ENCODE results near the gene PLAC1.

Gene PLAC1

GRCh38 chrX:134645936-134646543 is 12.2 kb downstream of the PLAC1 start:
- no peak for TF ChIP-seq CTCF (IDR thresholded peaks at IDR 0.05)
- no peak for DNase-seq
- no peaks in the 10 kb centered on the region for H3K36me3 Mint-ChIP-seq (ENCODE audit: low read depth)
- peaks cover 49% of the 10 kb centered on the region for H3K9me3 Mint-ChIP-seq
- no peak overlapping the region for H3K4me3 Mint-ChIP-seq
- peaks cover 12% of the 10 kb centered on the region for H3K27me3 Mint-ChIP-seq (ENCODE audit: low read depth, poor library complexity)
- no peak overlapping the region for H3K27ac Mint-ChIP-seq
- peaks cover 71% of the 10 kb centered on the region for H3K4me1 Mint-ChIP-seq

GRCh38 chrX:134642386-134642785 is 15.9 kb downstream of the PLAC1 start:
- Mint-ChIP-seq H3K4me3 (peak overlapping the region; percentile 44), H3K27ac (peak overlapping the region; percentile 41), H3K27me3 (ENCODE audit: low read depth, poor library complexity) (peaks cover 11% of the 10 kb centered on the region), H3K4me1 (peaks cover 57% of the 10 kb centered on the region), H3K9me3 (peaks cover 39% of the 10 kb centered on the region), H3K36me3 (ENCODE audit: low read depth) (no peaks in the 10 kb centered on the region)
- no peak for DNase-seq
- no peak for TF ChIP-seq CTCF (IDR thresholded peaks at IDR 0.05)

- DNase-seq, result no peak
- H3K27me3 Mint-ChIP-seq (ENCODE audit: low read depth, poor library complexity), result peaks cover 7% of the 10 kb centered on the region
- peaks cover 56% of the 10 kb centered on the region for H3K4me1 Mint-ChIP-seq
- H3K36me3 Mint-ChIP-seq (ENCODE audit: low read depth), result no peaks in the 10 kb centered on the region
- no peak overlapping the region for H3K27ac Mint-ChIP-seq
- TF ChIP-seq CTCF (IDR thresholded peaks at IDR 0.05), result no peak
- H3K9me3 Mint-ChIP-seq, result peaks cover 36% of the 10 kb centered on the region
- no peak overlapping the region for H3K4me3 Mint-ChIP-seq
These were observed 16.9 kb downstream of the PLAC1 start for GRCh38 chrX:134641346-134641745.

- Mint-ChIP-seq H3K9me3 (peaks cover 34% of the 10 kb centered on the region), H3K27ac (no peak overlapping the region), H3K36me3 (ENCODE audit: low read depth) (no peaks in the 10 kb centered on the region), H3K4me1 (peaks cover 57% of the 10 kb centered on the region), H3K4me3 (no peak overlapping the region), H3K27me3 (ENCODE audit: low read depth, poor library complexity) (peaks cover 7% of the 10 kb centered on the region)
- TF ChIP-seq CTCF (IDR thresholded peaks at IDR 0.05), result no peak
- no peak for DNase-seq
These were observed 17.4 kb downstream of the PLAC1 start for GRCh38 chrX:134640914-134641313.

GRCh38 chrX:134636851-134637250 is 21.4 kb downstream of the PLAC1 start:
- H3K4me3 Mint-ChIP-seq, result no peak overlapping the region
- no peaks in the 10 kb centered on the region for H3K36me3 Mint-ChIP-seq (ENCODE audit: low read depth)
- peaks cover 47% of the 10 kb centered on the region for H3K4me1 Mint-ChIP-seq
- peaks cover 11% of the 10 kb centered on the region for H3K27me3 Mint-ChIP-seq (ENCODE audit: low read depth, poor library complexity)
- H3K27ac Mint-ChIP-seq, result peak overlapping the region; percentile 68
- no peak for TF ChIP-seq CTCF (IDR thresholded peaks at IDR 0.05)
- no peak for DNase-seq
- peaks cover 43% of the 10 kb centered on the region for H3K9me3 Mint-ChIP-seq

- no peak for TF ChIP-seq CTCF (IDR thresholded peaks at IDR 0.05)
- Mint-ChIP-seq H3K4me1 (peaks cover 45% of the 10 kb centered on the region), H3K9me3 (peaks cover 40% of the 10 kb centered on the region), H3K27ac (no peak overlapping the region), H3K4me3 (no peak overlapping the region), H3K27me3 (ENCODE audit: low read depth, poor library complexity) (peaks cover 6% of the 10 kb centered on the region), H3K36me3 (ENCODE audit: low read depth) (no peaks in the 10 kb centered on the region)
- DNase-seq, result no peak
These were observed 23.6 kb downstream of the PLAC1 start for GRCh38 chrX:134634691-134635090.

Measured in nephron progenitor cell (in vitro differentiated cells).